ENCODE measurements around the gene NAXE.

Gene NAXE

DNA sequence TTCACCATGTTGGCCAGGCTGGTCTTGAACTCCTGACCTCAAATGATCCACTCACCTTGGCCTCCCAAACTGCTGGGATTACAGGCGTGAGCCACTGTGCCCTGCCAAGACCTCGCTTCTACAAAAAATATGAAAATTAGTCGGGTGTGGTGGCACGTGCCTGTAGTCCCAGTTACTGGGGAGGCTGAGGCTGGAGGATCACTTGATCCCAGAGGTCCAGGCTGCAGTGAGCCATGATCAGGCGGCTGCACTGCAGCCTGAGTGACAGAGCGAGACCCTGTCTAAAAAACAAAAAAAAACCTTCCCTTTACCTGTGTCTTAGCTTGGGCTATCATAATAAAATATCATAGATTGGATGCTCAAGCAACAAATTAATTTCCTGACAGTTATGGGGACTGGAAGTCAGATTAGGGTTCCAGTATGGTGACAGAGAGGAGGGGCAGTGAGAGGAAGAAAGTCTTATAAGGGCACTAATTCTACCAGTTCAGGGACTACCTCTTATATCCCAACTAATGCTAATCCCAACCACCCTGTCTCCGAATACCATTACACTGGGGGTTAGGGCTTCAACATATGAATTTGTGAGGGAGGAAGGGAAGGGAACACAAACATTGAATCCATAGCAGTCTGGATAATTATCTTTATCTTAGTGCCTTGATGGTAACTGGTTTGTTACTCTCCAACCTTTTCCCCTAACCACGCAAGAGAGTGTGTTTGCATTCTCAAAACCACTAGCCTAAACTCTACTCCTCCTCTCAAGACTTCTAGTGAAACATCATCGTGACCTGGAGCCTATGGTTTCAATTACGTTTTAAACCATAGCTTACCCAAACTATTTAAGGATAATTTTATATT lies 1.0 kb upstream of the NAXE start:
- TF ChIP-seq JUND (IDR thresholded peaks at IDR 0.05; ENCODE audit: low read depth): no peak
- in situ Hi-C loops (cut with HindIII; ENCODE audit: low pct_unique_long_range_greater_than_20kb, low sequenced_read_pairs): no loop called here
- DNase-seq (ENCODE audit: low read depth in 1 of 2, low spot score in 1 of 2): no peak

DNA sequence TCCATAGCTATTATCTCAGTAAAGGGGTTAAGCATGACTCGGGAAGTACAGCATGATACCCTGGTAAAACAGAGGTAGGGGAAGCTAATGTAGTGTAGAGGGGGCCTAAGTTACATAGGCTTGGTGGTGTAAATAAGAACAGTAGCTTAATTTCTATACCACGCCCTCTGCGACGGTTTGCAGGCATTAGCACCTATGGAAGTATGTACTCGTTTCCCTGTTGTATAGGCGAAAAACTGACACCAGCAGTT lies 470 bp upstream of the NAXE start:
- DNase-seq (ENCODE audit: low read depth in 1 of 2, low spot score in 1 of 2): no peak
- no peak for TF ChIP-seq JUND (IDR thresholded peaks at IDR 0.05; ENCODE audit: low read depth)
- in situ Hi-C loops (cut with HindIII; ENCODE audit: low pct_unique_long_range_greater_than_20kb, low sequenced_read_pairs): no loop called here

DNA sequence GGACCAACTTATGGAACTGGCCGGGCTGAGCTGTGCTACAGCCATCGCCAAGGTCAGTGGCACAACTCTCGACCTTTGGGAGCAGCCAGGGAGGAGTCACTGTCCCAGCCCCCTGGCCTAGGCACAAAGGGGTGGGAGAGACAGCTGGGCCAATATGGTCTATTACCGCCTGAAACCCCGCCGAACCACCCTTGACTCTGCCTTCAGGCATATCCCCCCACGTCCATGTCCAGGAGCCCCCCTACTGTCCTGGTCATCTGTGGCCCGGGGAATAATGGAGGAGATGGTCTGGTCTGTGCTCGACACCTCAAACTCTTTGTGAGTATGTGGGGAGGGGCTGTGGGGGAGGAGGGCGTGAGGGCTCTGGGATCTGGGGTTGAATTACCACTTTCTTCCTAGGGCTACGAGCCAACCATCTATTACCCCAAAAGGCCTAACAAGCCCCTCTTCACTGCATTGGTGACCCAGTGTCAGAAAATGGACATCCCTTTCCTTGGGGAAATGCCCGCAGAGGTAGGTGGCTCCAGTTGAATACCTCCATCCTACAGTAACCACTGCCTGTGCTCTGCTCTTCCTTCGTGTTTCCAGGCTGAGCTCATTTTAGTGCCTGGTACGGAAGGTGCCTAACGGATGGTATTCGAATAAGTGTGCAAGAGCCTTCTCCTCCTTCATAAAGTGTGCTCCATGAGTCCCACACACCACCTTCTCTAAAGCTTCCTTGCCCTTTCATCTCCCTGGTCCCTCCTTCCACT lies 758 bp downstream of the NAXE start:
- TF ChIP-seq JUND (IDR thresholded peaks at IDR 0.05; ENCODE audit: low read depth): no peak
- DNase-seq (ENCODE audit: low read depth in 1 of 2, low spot score in 1 of 2): no peak
- in situ Hi-C loops (cut with HindIII; ENCODE audit: low pct_unique_long_range_greater_than_20kb, low sequenced_read_pairs): no loop called here

DNA sequence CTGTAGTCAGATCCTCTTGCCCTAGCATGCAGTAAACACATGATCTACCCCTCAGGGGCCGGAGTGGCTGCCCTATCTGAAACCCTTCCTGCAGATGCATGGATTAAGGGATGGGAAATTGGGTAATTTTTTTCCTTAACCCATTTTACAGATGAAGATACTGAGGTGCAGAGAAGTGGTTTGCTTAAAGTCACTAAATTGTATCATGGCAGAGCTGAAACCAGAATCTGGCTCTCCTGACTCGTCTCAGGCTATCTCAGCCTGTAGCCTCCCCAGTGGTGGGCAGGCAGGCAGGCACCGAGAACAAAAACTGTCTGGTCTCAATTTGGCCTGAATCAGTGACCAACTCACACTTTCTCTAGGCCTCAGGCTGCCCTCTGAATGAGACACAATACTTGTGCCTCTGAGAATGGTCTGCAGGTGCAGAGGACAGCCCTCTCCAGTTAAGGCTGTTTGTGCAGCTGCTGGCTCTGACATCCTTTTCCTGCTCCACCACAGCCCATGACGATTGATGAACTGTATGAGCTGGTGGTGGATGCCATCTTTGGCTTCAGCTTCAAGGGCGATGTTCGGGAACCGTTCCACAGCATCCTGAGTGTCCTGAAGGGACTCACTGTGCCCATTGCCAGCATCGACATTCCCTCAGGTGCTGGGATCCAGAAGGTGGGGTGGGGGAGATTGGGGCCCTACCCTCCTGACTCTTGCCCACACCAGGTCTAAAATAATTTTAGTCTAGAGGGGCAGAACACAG lies 1.5 kb downstream of the NAXE start:
- in situ Hi-C loops (cut with HindIII; ENCODE audit: low pct_unique_long_range_greater_than_20kb, low sequenced_read_pairs): no loop called here
- DNase-seq (ENCODE audit: low read depth in 1 of 2, low spot score in 1 of 2): no peak
- TF ChIP-seq JUND (IDR thresholded peaks at IDR 0.05; ENCODE audit: low read depth): no peak

DNA sequence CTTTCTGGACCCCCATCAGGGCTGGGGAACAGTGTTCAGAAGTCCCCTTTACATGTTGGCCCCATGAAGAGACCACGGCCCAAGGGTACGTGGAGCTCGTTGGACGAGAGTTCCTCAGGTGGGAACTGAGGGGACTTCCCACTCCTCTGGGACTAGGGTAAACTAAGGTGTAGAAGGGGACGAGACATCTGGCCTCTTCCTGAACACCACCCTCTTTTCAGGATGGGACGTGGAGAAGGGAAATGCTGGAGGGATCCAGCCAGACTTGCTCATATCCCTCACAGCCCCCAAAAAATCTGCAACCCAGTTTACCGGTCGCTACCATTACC lies 2.0 kb downstream of the NAXE start:
- no peak for DNase-seq (ENCODE audit: low read depth in 1 of 2, low spot score in 1 of 2)
- in situ Hi-C loops (cut with HindIII; ENCODE audit: low pct_unique_long_range_greater_than_20kb, low sequenced_read_pairs): no loop called here
- no peak for TF ChIP-seq JUND (IDR thresholded peaks at IDR 0.05; ENCODE audit: low read depth)

DNA sequence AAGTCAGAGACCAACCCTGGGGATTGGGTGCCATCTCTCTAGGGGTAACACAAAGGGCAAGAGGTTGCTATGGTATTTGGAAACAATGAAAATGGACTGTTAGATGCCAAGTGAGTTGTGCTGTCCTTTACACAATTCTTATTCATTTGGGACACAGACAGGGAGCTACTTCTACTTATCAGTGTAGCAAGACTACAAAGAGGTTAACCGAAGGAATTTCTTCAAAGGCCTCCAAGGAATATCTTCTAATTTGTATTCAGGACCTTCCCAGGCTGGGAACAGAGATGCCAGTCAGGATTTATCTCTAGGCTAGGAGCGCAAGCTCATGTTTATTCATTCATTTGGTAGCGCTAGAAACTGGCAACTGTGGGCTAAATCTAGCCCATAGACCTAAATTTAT lies 2.6 kb downstream of the NAXE start:
- in situ Hi-C loops (cut with HindIII; ENCODE audit: low pct_unique_long_range_greater_than_20kb, low sequenced_read_pairs): no loop called here
- DNase-seq (ENCODE audit: low read depth in 1 of 2, low spot score in 1 of 2): no peak
- no peak for TF ChIP-seq JUND (IDR thresholded peaks at IDR 0.05; ENCODE audit: low read depth)

DNA sequence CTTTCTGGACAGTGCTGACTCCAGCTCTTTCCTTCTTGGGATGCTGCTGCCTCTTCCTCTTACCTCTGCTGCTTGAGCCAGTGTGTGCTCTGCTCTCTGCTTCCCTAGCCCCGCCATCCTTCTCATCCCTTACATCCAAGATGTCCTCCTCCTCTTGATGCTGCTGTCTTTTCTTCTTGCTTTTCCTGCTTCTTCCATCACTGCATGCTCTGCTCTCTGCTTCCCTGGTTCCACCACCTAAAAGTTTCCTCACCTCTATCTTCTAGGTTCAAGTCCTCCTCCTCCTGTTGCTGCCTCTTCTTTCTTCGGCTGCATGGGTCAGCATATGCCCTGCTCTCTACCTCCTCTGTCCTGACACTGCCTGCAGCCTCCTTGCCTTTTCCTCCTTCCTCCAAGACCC lies 3.4 kb downstream of the NAXE start:
- no peak for DNase-seq (ENCODE audit: low read depth in 1 of 2, low spot score in 1 of 2)
- no peak for TF ChIP-seq JUND (IDR thresholded peaks at IDR 0.05; ENCODE audit: low read depth)
- in situ Hi-C loops (cut with HindIII; ENCODE audit: low pct_unique_long_range_greater_than_20kb, low sequenced_read_pairs): no loop called here

DNA sequence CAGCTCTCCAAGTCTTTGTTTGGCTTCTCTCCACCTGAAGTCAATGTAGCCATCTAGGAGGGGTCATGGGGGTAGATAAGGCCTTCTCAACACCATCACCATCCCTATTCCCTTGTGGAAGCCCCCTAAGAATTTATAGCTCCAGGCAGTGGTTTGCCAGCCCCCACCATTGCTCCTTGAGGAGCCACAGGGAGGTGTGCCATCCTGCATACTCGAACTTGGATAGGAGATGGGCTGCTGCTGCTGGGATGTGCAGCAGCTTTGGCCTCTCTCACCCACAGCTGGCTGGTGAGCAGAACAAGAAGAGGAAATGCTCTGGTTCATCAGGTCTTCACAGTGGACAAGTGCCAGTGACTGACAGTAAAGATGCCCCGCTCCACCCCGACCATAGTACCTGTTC lies 4.8 kb downstream of the NAXE start:
- DNase-seq (ENCODE audit: low read depth in 1 of 2, low spot score in 1 of 2): no peak
- in situ Hi-C loops (cut with HindIII; ENCODE audit: low pct_unique_long_range_greater_than_20kb, low sequenced_read_pairs): no loop called here
- TF ChIP-seq JUND (IDR thresholded peaks at IDR 0.05; ENCODE audit: low read depth): no peak

DNA sequence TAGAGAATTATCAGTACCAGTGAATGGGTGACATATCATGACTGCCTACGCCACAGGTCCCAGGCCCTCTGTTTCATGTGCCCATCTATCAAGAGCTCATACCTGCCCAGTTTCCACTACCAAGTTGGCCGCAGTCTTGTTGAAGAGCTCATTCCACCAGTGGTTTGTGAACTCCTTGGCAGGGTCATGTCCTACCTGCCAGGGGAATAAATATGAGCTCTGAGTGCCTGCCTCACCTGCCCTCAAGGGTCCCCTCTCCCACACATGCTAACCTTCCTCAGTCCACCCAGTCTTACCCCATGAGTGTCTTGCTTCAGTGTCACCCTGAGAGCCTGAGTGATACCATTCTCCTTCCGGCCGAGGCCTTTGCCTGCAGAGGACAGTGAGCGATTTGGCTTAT lies 6.5 kb downstream of the NAXE start:
- no peak for TF ChIP-seq JUND (IDR thresholded peaks at IDR 0.05; ENCODE audit: low read depth)
- DNase-seq (ENCODE audit: low read depth in 1 of 2, low spot score in 1 of 2): no peak
- in situ Hi-C loops (cut with HindIII; ENCODE audit: low pct_unique_long_range_greater_than_20kb, low sequenced_read_pairs): no loop called here

DNA sequence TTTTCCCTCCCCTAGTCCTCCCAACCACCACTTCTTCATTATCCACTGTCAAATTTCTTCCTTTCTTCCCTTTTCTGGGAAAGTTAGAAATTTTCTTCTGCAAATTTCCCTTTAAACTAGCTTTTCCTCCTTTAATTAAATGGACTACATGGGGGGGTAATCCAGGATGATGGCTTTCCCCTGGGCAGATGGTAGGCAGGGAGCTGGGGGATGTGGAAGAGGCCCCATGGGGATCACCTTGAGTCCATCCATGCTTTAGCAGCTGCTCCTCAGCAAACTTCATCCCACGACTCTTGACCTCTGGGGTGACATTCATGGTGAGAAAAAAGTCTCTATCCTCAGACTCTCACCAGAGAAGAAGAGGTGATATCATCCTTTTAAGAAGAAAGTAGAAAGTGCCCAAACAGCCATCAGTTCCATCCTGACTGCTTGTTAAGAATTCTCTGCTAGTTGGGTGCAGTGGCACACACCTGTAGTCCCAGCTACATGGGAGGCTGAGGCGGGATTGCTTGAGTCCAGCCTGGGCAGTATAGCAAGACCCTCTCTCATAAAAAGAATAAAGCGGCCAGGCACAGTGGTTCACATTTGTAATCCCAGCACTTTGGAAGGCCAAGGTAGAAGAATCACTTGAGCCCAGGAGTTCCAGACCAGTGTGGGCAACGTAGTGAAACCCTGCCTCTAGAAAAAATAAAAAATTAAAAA lies 7.3 kb downstream of the NAXE start:
- DNase-seq (ENCODE audit: low read depth in 1 of 2, low spot score in 1 of 2): no peak
- in situ Hi-C loops (cut with HindIII; ENCODE audit: low pct_unique_long_range_greater_than_20kb, low sequenced_read_pairs): no loop called here
- no peak for TF ChIP-seq JUND (IDR thresholded peaks at IDR 0.05; ENCODE audit: low read depth)

DNA sequence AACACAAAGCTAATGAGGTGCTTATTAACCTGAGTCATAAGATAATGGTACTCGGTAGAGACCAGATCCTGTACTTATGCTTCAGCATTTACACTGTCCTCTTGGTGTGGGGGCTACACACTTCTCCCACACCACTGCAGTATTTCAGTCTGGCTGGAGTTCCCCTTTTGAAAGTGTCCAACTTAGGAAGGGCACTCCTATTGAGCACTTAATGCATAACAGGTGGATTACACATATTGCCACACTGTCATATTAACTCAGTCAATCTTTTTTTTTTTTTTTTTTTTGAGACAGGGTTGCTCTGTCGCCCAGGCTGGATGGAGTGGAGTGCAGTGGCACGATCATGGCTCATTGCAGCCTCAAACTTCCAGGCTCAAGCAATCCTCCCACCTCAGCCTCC lies 8.2 kb downstream of the NAXE start:
- in situ Hi-C loops (cut with HindIII; ENCODE audit: low pct_unique_long_range_greater_than_20kb, low sequenced_read_pairs): no loop called here
- peak in 1 of 2 experiments; percentile 40 for DNase-seq (ENCODE audit: low read depth in 1 of 2, low spot score in 1 of 2)
- no peak for TF ChIP-seq JUND (IDR thresholded peaks at IDR 0.05; ENCODE audit: low read depth)

DNA sequence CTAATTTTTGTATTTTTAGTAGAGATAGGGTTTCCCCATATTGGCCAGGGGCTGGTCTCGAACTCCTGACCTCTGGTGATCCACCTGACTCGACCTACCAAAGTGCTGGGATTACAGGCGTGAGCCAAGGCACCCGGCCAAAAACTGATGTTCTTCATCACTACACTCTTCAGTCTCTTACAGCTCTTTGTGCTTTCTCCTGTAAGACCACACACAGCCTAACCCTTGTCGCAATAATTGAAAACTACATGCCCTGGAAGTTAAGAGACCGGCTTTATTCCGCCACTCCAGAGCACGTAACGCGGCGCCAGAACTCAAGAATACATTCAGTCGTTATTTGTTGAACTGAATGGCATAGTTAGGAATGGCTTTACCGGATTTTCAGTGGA lies 9.2 kb downstream of the NAXE start:
- peak in 1 of 2 experiments; percentile 33 for DNase-seq (ENCODE audit: low read depth in 1 of 2, low spot score in 1 of 2)
- in situ Hi-C loops (cut with HindIII; ENCODE audit: low pct_unique_long_range_greater_than_20kb, low sequenced_read_pairs): no loop called here
- TF ChIP-seq JUND (IDR thresholded peaks at IDR 0.05; ENCODE audit: low read depth): no peak

Measured in T47D (cell line).